Measurements from ENCODE around the gene LONRF3.
"Not testable (repeated sequence)": the region's sequence is repeated elsewhere in the genome, so short reads cannot be mapped to it uniquely, and the experiment has no call there.

The LONRF3 gene

DNA sequence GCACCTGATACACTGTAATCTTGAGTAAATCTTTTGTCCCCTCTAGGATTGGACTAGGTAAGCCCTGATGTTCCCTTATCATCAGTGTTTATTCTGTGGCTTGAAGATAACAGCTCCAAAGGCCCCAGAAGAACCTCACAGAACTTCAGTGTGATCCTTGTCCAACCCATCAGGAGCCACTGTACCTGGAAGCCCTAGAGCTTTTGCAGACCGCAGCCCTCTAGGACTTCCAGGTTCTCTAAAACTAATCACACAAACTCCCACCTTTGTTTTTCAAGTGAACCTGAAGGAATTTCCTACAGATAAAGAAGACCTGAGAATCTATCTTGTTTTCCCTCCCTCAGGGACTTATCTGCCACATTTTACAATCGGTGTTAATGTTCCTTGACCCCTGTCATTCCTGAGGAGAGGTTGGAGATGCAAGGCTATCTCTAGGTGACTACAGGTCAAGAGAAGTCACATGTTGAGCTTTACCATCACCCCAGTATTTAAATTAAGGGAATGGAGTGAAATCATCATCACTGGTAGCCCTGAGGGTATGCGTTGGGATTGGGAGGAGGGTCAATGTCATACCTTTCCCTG is 32.9 kb downstream of the LONRF3 start:
- no peak for TF ChIP-seq TAF1 (IDR thresholded peaks at IDR 0.05; ENCODE audit: low read depth, low read length)
- TF ChIP-seq PAX5 (IDR thresholded peaks at IDR 0.05; ENCODE audit: insufficient read depth, low read length, severe bottlenecking) = no peak
- no peak for TF ChIP-seq POLR2AphosphoS5 (IDR thresholded peaks at IDR 0.05; ENCODE audit: low read depth, low read length)
- TF ChIP-seq POU2F2 (IDR thresholded peaks at IDR 0.05; ENCODE audit: low read depth, low read length) = no peak
- no peak for TF ChIP-seq POLR2A (IDR thresholded peaks at IDR 0.05; ENCODE audit: low read depth, low read length)
- no peak for TF ChIP-seq SPI1 (IDR thresholded peaks at IDR 0.05; ENCODE audit: low read depth, low read length)
- FAIRE-seq = no peak
- no peak for DNase-seq (ENCODE audit: insufficient read length, low spot score)

DNA sequence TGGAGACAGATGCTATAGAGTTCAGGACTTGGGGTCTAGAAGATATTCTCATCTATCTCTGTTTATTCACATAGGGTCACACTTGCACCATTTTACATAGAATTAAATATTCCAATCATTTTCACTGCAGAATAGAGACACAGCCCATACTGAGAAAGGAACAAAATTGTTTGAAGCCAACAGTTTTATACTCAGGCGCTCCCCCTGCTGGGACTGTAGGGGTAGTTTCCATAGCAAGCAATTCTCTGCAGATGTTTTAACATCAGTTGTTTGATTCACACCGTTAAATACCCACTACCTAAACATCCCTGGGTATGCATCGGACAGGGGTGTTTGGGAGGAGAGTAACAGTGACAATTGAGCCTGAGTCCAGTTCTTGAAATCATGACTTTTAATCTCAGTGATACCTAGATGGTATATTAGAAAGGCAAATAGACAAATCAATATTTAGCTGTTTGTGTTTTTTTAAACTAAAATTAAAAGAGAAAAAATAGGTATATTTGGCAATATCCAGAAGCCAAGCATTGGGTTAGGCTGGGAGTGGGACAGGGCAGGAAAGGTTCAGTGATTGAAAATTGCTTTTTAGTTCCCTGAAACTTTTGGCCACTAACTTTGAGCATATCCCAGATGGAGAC is 33.8 kb downstream of the LONRF3 start:
- FAIRE-seq = no peak
- DNase-seq (ENCODE audit: insufficient read length, low spot score) = no peak

DNA sequence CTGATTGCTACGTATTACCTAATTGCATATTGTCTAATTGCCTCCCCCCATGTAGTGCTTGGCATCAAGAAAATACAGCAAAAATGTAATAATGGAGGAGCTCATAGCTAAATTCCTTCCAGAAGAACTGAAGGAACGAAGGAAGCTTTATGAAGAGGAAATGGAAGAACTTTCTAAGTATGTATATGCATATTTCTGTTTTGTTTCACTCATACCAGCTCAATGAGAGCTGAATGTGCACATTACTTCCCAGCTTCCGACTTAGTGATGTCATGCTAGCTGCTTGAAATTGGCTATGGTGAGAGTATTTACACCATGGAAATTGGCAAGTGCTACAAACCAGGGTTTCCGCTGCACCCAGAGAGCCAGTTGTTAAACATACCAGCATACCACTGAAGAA is 34.7 kb downstream of the LONRF3 start:
- DNase-seq (ENCODE audit: insufficient read length, low spot score) (no peak), FAIRE-seq (no peak)

More for the DNA sequence above, 33.8 kb downstream of the LONRF3 start:
- TF ChIP-seq POLR2AphosphoS5 (IDR thresholded peaks at IDR 0.05; ENCODE audit: low read depth, low read length) = no peak
- no peak for TF ChIP-seq TAF1 (IDR thresholded peaks at IDR 0.05; ENCODE audit: low read depth, low read length)
- TF ChIP-seq POU2F2 (IDR thresholded peaks at IDR 0.05; ENCODE audit: low read depth, low read length) = no peak
- no peak for TF ChIP-seq POLR2A (IDR thresholded peaks at IDR 0.05; ENCODE audit: low read depth, low read length)
- TF ChIP-seq SPI1 (IDR thresholded peaks at IDR 0.05; ENCODE audit: low read depth, low read length) = no peak
- TF ChIP-seq PAX5 (IDR thresholded peaks at IDR 0.05; ENCODE audit: insufficient read depth, low read length, severe bottlenecking) = no peak

DNA sequence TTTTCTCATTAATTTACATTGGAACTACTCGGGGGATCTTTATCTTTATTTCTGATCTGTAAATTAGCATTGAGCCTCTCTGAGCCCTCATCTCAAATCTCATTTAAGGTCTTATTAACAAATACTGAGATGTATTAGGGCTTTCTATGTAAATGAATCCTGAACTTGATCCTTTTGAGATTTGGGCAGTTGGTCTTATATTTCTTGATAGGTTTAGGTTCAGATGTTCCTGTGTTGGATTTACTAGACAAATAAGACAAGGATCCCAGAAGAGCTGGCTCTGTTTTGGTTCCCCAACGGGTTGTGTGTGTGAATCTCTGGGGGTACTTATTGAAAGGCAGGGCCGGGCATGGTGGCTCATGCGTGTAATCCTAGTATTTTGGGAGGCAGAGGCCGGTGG is 36.1 kb downstream of the LONRF3 start:
- FAIRE-seq (no peak), DNase-seq (ENCODE audit: insufficient read length, low spot score) (no peak)
- TF ChIP-seq POLR2A (IDR thresholded peaks at IDR 0.05; ENCODE audit: low read depth, low read length) (no peak), POLR2AphosphoS5 (IDR thresholded peaks at IDR 0.05; ENCODE audit: low read depth, low read length) (no peak), TAF1 (IDR thresholded peaks at IDR 0.05; ENCODE audit: low read depth, low read length) (no peak), PAX5 (IDR thresholded peaks at IDR 0.05; ENCODE audit: insufficient read depth, low read length, severe bottlenecking) (no peak), SPI1 (IDR thresholded peaks at IDR 0.05; ENCODE audit: low read depth, low read length) (no peak), POU2F2 (IDR thresholded peaks at IDR 0.05; ENCODE audit: low read depth, low read length) (no peak)

More for the DNA sequence above, 34.7 kb downstream of the LONRF3 start:
- TF ChIP-seq SPI1 (IDR thresholded peaks at IDR 0.05; ENCODE audit: low read depth, low read length) = no peak
- no peak for TF ChIP-seq TAF1 (IDR thresholded peaks at IDR 0.05; ENCODE audit: low read depth, low read length)
- no peak for TF ChIP-seq POLR2A (IDR thresholded peaks at IDR 0.05; ENCODE audit: low read depth, low read length)
- no peak for TF ChIP-seq PAX5 (IDR thresholded peaks at IDR 0.05; ENCODE audit: insufficient read depth, low read length, severe bottlenecking)
- no peak for TF ChIP-seq POLR2AphosphoS5 (IDR thresholded peaks at IDR 0.05; ENCODE audit: low read depth, low read length)
- no peak for TF ChIP-seq POU2F2 (IDR thresholded peaks at IDR 0.05; ENCODE audit: low read depth, low read length)

DNA sequence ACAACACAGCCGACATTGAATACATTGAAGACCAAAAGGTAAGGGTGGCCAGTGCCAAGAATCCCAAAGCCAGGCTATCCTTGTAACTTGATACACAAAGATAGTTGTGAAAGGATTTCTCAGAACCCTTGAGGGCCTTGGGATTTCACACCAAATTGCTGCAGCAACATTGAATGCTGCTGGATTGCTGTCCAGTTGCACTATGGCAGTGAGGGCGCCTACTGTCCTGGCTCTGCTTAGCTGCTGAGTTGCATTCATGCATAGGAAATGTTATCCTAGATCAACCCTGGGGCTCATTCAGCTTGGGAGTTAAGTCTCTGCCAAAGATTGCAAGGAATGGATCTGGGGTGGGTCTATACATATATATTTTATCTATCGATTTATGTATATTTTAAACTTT is 38.7 kb downstream of the LONRF3 start:
- DNase-seq (ENCODE audit: insufficient read length, low spot score) = no peak
- no peak for TF ChIP-seq PAX5 (IDR thresholded peaks at IDR 0.05; ENCODE audit: insufficient read depth, low read length, severe bottlenecking)
- no peak for TF ChIP-seq POLR2AphosphoS5 (IDR thresholded peaks at IDR 0.05; ENCODE audit: low read depth, low read length)
- TF ChIP-seq TAF1 (IDR thresholded peaks at IDR 0.05; ENCODE audit: low read depth, low read length) = no peak
- TF ChIP-seq POLR2A (IDR thresholded peaks at IDR 0.05; ENCODE audit: low read depth, low read length) = no peak
- no peak for TF ChIP-seq POU2F2 (IDR thresholded peaks at IDR 0.05; ENCODE audit: low read depth, low read length)
- TF ChIP-seq SPI1 (IDR thresholded peaks at IDR 0.05; ENCODE audit: low read depth, low read length) = no peak
- no peak for FAIRE-seq

DNA sequence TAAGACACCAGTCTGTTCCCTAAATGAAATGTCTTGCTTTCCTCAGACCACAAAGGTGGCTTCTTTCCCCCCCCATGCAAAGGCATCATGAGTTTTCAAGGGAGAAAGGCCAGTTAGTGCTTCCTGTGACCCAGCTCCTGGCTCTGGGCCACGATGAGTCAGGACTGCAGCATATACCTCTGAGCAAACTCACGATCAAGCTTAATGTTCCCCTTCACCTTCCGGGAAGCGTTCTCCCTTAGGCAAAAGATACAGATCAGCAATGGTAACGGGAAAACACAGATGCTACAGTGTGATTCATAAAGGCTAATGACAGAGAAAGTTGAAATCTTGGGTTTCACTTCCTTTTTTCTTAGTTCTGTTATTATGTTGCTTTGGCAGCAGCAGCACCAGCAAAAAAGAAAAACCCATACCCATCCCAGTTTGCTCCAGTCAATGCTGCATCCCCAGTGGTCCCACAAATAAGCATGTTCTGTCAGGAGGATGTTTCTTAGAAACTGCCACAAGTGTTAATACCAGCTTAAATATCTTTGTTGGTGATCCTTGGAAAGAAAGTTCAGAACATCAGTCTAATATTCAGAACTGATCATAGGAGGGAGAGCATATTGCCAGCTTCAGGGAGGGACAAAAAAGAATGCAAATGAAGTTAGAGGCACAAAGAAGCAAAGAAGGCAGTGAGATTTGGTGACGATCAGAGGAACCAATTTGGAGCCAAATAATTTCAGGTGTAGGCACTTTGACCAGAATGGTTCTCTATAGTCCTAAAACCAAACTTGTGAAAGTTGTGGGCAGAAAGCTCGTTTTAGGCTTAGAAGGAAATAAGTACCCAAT is 41.2 kb downstream of the LONRF3 start:
- peak; percentile 96 for FAIRE-seq
- TF ChIP-seq SPI1 (IDR thresholded peaks at IDR 0.05; ENCODE audit: low read depth, low read length) (peak; percentile 98), TAF1 (IDR thresholded peaks at IDR 0.05; ENCODE audit: low read depth, low read length) (no peak)
- DNase-seq (ENCODE audit: insufficient read length, low spot score) = no peak

DNA sequence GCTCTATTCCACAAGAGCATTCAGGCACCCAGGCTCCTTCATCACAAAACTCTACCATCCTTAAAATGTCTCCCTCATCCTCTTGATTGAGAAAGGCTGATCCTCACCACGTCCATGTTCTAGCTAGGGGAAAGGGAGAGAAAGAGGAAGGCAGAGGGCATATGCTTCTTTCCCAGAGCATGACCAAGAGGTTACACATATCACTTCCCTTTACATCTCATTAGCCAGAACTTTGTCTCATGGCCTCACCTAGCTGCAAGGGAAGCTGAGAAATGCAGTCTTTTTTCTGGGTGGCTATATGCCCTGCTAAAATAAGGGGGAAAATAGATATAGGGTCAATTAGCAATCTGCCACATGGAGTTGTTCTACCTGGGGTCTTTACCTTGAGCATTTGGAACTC is 42.7 kb downstream of the LONRF3 start:
- TF ChIP-seq POLR2A (IDR thresholded peaks at IDR 0.05; ENCODE audit: low read depth, low read length) (no peak), TAF1 (IDR thresholded peaks at IDR 0.05; ENCODE audit: low read depth, low read length) (no peak)
- no peak for DNase-seq (ENCODE audit: insufficient read length, low spot score)
- no peak for FAIRE-seq

DNA sequence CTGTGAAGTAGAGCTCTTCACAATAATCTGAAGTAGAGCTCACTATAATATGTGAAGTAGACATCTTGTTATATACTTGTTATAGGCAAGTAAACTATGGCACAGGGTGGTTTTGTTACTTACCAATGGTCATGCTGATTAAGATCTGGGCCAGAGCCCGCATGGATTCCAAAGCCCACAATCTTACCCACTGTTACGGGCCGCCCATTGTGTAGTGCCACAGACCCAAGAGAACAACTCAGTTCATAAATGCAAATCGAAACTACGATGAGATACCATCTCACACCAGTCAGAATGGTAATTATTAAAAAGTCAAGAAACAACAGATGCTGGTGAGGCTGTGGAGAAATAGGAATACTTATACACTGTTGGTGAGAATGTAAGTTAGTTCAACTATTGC is 51.5 kb downstream of the LONRF3 start:
- no peak for DNase-seq (ENCODE audit: insufficient read length, low spot score)
- FAIRE-seq = no peak
- TF ChIP-seq TAF1 (IDR thresholded peaks at IDR 0.05; ENCODE audit: low read depth, low read length) = no peak
- no peak for TF ChIP-seq PAX5 (IDR thresholded peaks at IDR 0.05; ENCODE audit: insufficient read depth, low read length, severe bottlenecking)
- no peak for TF ChIP-seq POLR2A (IDR thresholded peaks at IDR 0.05; ENCODE audit: low read depth, low read length)

DNA sequence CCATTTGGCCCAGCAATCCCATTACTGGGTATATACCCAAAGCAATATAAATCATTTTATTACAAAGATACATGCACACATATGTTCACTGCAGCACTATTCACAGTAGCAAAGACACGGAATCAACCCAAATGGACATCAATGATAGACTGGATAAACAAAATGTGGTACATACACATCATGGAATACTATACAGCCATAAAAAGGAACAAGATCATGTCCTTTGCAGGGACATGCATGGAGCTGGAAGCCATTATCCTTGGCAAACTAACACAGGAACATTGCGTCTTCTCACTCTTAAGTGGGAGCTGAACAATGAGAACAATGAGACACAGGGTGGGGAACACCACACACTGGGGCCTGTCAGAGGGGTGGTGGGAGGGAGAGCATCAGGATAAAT is 51.9 kb downstream of the LONRF3 start:
- not testable (repeated sequence) for FAIRE-seq; DNase-seq (ENCODE audit: insufficient read length, low spot score)

DNA sequence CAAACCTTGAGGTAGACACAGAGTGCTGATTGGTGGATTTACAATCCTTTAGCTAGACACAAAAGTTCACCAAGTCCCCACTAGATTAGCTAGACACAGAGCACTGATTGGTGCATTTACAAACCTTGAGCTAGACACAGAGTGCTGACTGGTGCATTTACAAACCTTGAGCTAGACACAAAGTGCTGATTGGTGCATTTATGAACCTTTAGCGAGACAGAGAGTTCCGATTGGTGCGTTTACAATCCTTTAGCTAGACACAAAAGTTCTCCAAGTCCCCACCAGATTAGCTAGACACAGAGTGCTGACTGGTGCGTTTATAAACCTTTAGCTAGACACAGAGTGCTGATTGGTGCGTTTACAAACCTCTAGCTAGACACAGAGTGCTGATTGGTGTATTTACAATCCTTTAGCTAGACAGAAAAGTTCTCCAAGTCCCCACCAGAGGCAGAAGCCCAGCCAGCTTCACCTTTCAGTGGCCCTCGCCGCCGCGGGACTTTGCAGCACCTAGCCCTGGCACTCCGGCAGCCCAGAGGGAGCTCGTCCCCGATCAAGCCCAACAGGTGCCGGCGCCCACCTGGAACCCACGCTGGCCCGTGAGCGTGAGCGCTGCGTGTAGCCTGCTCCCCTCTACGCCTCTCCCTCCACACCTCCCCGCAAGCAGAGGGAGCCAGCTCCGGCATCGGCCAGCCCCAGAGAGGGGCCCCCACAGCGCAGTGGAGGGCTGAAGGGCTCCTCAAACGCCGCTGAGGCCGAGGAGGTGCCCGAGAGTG is 53.7 kb downstream of the LONRF3 start:
- not testable (repeated sequence) for FAIRE-seq; DNase-seq (ENCODE audit: insufficient read length, low spot score)

Measured in GM12891 (cell line).